GM19395 (cell line): ENCODE data around the gene CHMP5.
"Not testable (repeated sequence)": the region's sequence is repeated elsewhere in the genome, so short reads cannot be mapped to it uniquely, and the experiment has no call there.

Source experiments
- ATAC-seq: cut with Tn5 transposase; IDR thresholded peaks from one replicate; pipeline ENCODE4 v1.9.1; 2021; ENCODE audit warnings: mild to moderate bottlenecking, moderate library complexity; ENCODE audit not compliant: unreplicated experiment

The CHMP5 gene

DNA sequence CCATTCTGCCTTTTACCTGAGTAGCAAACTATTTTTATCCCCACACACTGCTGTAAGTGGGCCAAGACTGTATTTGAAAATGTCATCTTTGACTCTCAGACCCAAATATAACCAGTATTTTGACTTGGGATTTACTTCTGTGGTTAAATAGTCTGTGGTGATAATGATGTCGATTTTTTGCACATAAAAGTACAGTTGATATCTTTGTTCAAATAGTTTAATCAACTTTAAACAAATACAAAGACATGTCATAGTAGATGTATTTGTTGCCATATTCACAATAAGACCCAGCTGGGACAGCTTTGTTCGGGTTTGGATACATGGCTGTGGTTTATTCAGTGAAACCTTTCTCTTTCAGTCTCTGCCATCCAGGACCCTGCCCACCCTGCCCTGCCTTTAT, 45.9 kb downstream of the CHMP5 start:
- ATAC-seq: no peak

DNA sequence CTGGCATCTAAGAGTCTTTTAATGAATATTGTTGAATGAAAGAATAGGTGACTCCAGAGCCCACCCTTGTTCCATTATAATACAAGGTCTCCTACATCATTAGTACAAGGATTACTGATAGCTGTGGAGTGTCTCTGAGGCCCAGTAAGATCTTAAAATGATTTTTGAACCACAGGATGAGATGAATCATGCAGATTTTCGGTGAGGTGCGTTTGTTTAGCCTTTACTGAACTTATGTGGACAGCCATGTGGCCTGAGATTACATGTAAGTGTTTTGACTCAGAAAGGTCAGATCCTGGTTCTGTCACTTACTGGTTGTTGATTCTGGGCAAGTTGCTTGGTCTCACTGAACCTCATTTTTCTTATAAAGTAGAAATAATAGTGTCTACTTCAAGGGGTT, 47.1 kb downstream of the CHMP5 start:
- ATAC-seq: no peak

DNA sequence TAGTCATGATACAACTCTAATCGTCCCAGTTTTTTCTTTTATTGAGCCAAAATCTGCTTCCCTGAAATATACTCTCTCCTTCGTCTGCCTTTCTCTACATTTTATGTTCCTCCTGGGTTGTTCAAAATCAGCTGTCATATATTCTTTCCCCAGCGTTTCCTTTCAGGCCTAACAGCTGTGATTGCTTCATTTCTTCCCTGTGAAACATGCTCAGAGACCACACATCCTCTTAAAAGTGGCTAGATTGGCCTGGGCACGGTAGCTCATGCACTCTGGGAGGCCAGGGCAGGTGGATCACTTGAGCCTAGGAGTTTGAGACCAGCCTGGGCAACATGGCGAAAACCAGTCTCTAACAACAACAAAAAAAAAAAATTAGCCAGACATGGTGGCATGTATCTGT, 50.5 kb downstream of the CHMP5 start:
- no peak for ATAC-seq

DNA sequence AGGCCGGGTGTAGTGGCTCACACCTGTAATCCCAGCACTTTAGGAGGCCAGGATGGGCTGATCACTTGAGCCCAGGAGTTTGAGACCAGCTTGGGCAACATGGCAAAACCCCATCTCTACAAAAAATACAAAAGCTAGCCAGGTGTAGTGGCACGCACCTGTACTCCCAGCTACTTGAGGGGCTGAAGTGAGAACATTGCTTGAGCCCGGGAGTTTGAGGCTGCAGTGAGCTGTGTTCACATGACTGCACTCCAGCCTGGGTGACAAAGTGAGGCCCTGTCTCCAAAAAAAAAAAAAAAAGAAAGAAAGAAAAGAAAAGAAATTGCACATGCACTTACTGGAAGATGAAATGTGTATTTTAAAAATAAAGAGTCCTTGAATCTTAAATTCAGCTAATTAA, 52.3 kb downstream of the CHMP5 start:
- not testable (repeated sequence) for ATAC-seq

DNA sequence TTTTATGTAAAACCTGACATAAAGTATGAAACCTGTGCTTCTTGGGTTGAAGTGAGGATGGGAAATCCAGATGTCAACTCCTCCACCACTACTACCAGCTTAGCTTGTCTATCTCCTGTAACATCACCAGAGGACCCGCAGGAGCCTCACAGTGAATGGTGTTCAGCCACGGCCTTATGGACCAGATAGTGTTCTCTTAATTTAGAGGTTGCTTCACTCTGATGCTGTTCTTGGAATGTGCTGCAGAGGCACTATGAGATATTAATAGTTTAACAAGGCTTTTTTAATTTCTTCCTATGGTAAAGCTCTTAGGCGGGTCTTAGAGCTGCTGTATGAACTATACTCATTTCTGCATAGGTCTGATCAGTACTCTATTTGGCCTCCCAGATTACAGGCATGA, 53.4 kb downstream of the CHMP5 start:
- no peak for ATAC-seq

DNA sequence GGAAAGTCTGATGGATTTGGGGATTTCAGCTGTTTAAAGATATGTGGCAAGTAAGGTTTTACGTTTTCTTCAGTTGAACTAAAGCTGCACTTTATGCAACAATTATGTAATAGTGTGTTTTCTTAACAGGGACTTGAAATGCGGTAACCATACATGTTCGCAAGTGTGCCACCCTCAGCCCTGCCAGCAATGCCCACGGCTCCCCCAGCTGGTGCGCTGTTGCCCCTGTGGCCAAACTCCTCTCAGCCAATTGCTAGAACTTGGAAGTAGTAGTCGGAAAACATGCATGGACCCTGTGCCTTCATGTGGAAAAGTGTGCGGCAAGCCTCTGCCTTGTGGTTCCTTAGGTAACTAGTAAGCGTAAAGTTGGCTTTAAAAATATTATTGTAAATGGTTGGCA, 53.9 kb downstream of the CHMP5 start:
- no peak for ATAC-seq

DNA sequence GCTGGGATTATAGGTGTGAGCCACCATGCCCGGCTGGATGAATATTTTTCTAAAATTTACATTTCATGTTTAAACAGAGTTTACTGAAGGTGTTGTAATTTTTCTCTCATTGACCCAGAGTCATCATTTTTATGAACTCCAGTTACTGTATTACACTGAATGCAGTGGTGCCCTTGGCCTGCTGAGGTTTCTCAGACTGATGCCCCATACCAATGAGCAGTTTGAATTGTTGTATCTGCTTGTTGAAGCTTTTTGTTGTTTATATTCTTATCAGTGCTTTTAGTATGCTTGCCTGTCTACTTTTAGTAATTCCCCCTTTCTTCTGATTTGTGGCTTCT, 55.4 kb downstream of the CHMP5 start:
- ATAC-seq: no peak

DNA sequence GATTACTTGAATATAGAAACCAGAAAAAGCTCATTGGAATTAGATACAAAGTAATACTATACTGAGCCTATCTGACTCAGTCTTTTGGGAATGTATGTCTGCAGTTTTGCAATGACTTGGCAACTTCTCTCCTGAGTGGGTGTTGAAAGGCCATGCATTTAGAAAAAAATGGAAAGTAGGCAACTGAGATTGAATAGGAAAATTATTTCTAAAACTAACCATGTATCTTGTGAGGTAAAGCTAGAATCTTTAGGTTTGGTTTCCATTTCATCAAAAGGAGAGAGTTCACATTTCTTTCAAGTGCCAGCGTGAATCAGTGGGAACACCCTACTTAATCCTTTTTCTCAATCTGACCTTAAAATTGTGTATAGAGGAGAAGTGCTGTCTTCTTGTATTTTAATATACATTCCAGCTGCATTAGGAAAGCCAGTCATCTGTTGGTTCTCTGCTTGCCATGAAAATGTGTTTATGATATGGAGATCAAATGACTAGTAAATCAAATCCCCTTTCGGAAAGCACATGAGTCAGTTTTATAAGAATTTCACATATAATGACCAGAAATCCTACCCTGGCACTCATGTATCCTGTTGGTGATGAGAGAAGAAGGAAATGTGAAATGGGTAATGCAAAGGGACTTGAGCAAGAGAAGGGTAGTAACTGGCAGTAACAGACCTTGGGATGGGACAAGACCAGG, 55.9 kb downstream of the CHMP5 start:
- ATAC-seq: no peak

DNA sequence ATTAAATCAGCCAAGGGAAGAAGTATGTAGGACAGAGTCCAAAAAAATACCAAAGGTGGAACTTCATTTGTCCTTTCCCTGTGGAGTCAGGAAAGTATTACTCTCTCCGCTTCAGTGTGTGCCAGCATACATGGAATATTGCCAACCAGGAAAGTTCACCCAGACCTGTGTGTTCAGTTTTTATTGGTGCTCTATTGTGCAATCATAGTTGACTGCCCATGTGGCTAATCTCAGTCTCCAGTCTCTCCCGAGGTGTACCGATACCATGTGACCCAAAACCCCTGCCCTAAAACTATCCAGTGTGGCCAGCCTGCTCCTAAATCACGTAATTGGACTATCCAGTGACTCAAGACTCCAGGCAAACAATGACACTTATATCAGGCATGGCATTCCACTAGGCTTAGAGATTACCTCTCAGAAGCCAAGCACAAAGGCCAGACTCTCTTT, 64.3 kb downstream of the CHMP5 start:
- ATAC-seq: no peak

DNA sequence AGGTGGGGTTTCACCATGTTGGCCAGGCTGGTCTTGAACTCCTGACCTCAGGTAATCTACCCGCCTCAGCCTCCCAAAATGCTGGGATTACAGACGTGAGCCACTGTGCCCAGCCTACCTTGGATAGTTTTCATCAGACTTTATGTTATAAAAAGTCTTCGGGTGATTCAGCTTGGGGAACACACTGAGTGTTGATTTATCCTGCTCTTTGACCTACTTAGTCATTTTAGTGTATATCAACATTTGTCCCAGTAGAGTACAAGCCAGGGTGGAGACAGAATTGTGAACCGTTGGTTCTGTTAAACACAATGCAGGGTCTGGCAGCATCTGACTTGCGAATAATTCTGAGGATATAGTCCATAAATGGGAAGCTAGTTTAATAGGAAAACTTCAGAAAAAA, 65.1 kb downstream of the CHMP5 start:
- ATAC-seq: no peak

DNA sequence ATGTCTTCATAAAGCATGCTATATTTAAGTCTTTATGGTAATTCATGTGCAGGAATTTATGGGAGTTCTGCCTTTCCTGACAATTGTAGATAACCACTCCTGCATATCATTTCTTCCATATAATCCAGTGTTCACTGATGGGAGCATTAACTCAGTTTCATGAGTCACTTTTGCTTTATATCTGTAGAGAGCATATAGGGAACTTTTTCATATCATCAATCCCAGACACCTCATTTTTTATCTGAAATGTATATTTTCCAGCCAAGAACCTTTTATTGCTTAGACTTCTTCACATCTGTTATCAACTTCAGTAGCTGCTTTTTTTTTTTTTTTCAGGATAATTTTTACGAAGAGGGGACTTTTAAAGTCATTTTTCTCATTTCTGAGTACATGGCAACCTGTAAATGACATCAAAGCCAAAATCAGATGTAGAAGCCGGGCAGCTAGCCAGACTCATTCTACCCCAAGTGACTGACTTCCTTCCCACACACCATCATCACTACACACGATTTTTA, 66.6 kb downstream of the CHMP5 start:
- ATAC-seq: no peak
